HL-60 (cell line): ENCODE measurements around the gene SLITRK4.
A peak's percentile ranks its signal among the peaks of the same experiment; 100 is the strongest.

Experiments used
- DNase-seq, 2 experiments: peaks; one replicate each; pipeline ENCODE4 v3.0.0-alpha.2; 2010 to 2020; ENCODE audit warnings: low read depth in 1 of 2, low spot score in 1 of 2
- H3K27ac ChIP-seq: fragments of 250-450 bp; sonication (Bioruptor Pico); replicated peaks from 2 replicates; pipeline ENCODE4 v1.5.1; 2020; ENCODE audit warnings: mild to moderate bottlenecking, moderate library complexity
- H3K27me3 ChIP-seq: fragments of 250-450 bp; sonication (Bioruptor Pico); 2 replicates; pipeline ENCODE4 v1.5.1; 2021; ENCODE audit warnings: mild to moderate bottlenecking, moderate library complexity; ENCODE audit not compliant: insufficient read depth, poor library complexity, severe bottlenecking
- H3K4me3 ChIP-seq: replicated peaks from 2 replicates; pipeline ENCODE4 v1.5.1; 2011; ENCODE audit warnings: mild to moderate bottlenecking, control low read depth, low read length; ENCODE audit not compliant: insufficient read depth
- GABPA ChIP-seq: IDR thresholded peaks from 2 replicates; pipeline ENCODE4 v1.6.1; 2012; ENCODE audit warnings: low read depth
- POLR2AphosphoS5 ChIP-seq: IDR thresholded peaks from 2 replicates; pipeline ENCODE4 v1.6.1; 2012; ENCODE audit warnings: low read depth
- REST ChIP-seq: IDR thresholded peaks from 2 replicates; pipeline ENCODE4 v1.6.1; 2012; ENCODE audit warnings: low read depth; ENCODE audit not compliant: insufficient replicate concordance
- SPI1 ChIP-seq: IDR thresholded peaks from 2 replicates; pipeline ENCODE4 v1.6.1; 2012; ENCODE audit warnings: low read depth, mild to moderate bottlenecking, borderline replicate concordance
- TF ChIP-seq, protein P1 (sequence below): IDR thresholded peaks from one replicate; pipeline ENCODE4 v1.5.1; 2011; ENCODE audit warnings: low read length, control low read depth, inconsistent platforms; ENCODE audit not compliant: insufficient read depth

Gene SLITRK4

DNA sequence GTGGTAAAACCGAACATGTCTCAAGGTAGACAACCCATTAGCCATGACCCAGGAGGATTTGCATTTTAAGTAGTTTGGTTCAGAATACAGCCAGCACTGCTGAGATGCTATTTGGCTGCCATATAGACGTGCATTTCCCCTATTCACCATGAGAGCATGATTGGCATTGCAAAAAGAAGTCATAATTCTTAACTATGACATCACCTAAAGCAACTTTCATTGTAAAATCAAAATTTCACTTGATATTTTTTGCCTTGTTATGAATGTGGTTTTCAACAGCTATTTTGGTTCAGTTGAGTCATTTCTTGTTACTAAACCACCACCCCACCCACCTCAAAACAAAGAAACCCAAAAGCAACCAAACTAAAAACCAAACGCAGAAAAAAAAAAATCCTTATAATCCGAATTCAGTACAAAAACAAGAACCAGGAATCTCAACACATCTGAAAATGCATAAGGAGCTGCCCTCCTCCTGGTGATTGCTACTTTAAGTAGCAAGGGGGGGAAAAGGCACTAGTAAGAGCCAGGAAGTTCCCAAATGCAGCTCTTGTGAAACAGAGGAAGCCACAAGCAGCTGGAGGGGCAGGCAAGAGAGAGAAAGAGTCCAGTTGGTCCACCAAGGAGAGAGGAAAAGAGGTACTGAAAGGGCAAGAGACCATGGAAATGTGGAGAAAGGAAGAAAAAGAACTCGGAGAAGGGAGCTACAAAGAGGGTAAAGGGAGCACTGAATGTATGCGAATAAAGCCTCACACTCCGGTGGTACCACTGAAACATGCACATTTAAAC lies 3.1 kb downstream of the SLITRK4 start:
- Histone ChIP-seq H3K27me3 (no peaks in the 10 kb centered on the region), H3K27ac (peak overlapping the region; percentile 42), H3K4me3 (no peak overlapping the region)
- peak; percentile 17 to 53 for DNase-seq
- TF ChIP-seq REST: no peak
- peak; percentile 10; the same call in 1 of the 2 replicates for TF ChIP-seq SPI1
- peak; percentile 55; the same call in 1 of the 2 replicates for TF ChIP-seq GABPA

GRCh38 chrX:143623657-143624056 lies 12.2 kb downstream of the SLITRK4 start:
- H3K27me3 ChIP-seq: no peaks in the 10 kb centered on the region
- TF ChIP-seq SPI1 (no peak), REST (no peak), POLR2AphosphoS5 (no peak), GABPA (no peak)
- TF ChIP-seq, protein P1, sequence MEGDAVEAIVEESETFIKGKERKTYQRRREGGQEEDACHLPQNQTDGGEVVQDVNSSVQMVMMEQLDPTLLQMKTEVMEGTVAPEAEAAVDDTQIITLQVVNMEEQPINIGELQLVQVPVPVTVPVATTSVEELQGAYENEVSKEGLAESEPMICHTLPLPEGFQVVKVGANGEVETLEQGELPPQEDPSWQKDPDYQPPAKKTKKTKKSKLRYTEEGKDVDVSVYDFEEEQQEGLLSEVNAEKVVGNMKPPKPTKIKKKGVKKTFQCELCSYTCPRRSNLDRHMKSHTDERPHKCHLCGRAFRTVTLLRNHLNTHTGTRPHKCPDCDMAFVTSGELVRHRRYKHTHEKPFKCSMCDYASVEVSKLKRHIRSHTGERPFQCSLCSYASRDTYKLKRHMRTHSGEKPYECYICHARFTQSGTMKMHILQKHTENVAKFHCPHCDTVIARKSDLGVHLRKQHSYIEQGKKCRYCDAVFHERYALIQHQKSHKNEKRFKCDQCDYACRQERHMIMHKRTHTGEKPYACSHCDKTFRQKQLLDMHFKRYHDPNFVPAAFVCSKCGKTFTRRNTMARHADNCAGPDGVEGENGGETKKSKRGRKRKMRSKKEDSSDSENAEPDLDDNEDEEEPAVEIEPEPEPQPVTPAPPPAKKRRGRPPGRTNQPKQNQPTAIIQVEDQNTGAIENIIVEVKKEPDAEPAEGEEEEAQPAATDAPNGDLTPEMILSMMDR: no peak
- no peak overlapping the region for H3K4me3 ChIP-seq
- H3K27ac ChIP-seq: no peak overlapping the region
- no peak for DNase-seq

DNA sequence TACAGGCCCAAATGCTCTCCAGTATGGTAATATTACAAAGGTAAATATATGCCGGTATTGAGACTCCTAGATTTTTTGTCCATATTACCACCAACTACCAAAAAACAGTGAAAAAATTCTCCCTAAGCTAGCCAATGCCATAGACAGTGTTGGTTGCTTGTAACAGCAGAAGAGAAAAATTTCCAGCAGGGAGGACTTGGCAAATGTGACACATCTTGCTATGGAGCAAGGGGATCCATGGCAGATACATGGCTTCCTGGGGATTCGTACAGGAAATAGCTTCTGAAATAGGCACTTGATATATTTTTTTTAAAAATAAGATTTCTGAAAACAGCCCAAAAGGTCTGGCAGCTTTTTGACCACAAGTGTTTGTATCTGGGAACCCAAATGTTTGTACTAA lies 14.6 kb downstream of the SLITRK4 start:
- no peak overlapping the region for H3K27ac ChIP-seq
- no peak for TF ChIP-seq GABPA
- TF ChIP-seq, protein P1: no peak
- no peak for TF ChIP-seq SPI1
- no peak for TF ChIP-seq REST
- no peak overlapping the region for H3K4me3 ChIP-seq
- H3K27me3 ChIP-seq: no peaks in the 10 kb centered on the region
- no peak for DNase-seq
